ENCODE results near the gene FRAS1. TPM values are rescaled to one million over a fixed set of nuclear protein-coding genes. Genes with fewer than 3 reads are reported as not detected.

Gene FRAS1
- total and polyA plus RNA-seq, 2 donors (not counting 1 experiment from before 2014, with no cell fraction given), result 0.30 to 0.66 TPM

- Histone ChIP-seq H3K4me2 (ENCODE audit: extremely low read depth, insufficient read depth, low read length) (no peak overlapping the region), H3K27ac (ENCODE audit: insufficient read depth, low read length) (no peak overlapping the region), H4K20me1 (ENCODE audit: control insufficient read depth, extremely low read depth, insufficient read depth, low read length) (no peaks in the 10 kb centered on the region), H3K9me3 (ENCODE audit: control insufficient read depth, insufficient read depth, low read depth, low read length) (no peaks in the 10 kb centered on the region), H3K4me3 (replicated peaks in 1 of 4; ENCODE audit: control extremely low read depth in 1 of 4, insufficient read depth in 1 of 4, low read depth in 3 of 4, low read length in 4 of 4) (no peak overlapping the region), H3K9ac (ENCODE audit: insufficient read depth, low read length) (no peak overlapping the region), H2AFZ (ENCODE audit: low read length) (no peak overlapping the region), H3K4me1 (ENCODE audit: control insufficient read depth, extremely low read depth, insufficient read depth, low read length) (peaks cover 10% of the 10 kb centered on the region), H3K27me3 (ENCODE audit: control insufficient read depth, insufficient read depth, low read length) (no peaks in the 10 kb centered on the region), H3K36me3 (ENCODE audit: control insufficient read depth, insufficient read depth, low read length) (no peaks in the 10 kb centered on the region), H3K79me2 (ENCODE audit: control insufficient read depth, insufficient read depth, low read length) (no peaks in the 10 kb centered on the region)
- TF ChIP-seq CTCF (conservative IDR thresholded peaks at IDR 0.05 in 1 of 2, IDR thresholded peaks at IDR 0.05 in 1 of 2; ENCODE audit: low read depth in 1 of 2, low read length in 2 of 2), result no peak
- no peak for TF ChIP-seq EZH2 (IDR thresholded peaks at IDR 0.05; ENCODE audit: low read length, missing control alignments)
- peak in 1 of 2 donors; percentile 20 for DNase-seq (ENCODE audit: low read depth in 2 of 2)
These were observed 501.3 kb downstream of the FRAS1 start for GRCh38 chr4:78558410-78558809.

GRCh38 chr4:78560296-78560963, 503.3 kb downstream of the FRAS1 start:
- Histone ChIP-seq H3K27me3 (ENCODE audit: control insufficient read depth, insufficient read depth, low read length) (no peaks in the 10 kb centered on the region), H3K36me3 (ENCODE audit: control insufficient read depth, insufficient read depth, low read length) (no peaks in the 10 kb centered on the region), H3K4me2 (ENCODE audit: extremely low read depth, insufficient read depth, low read length) (peak overlapping the region; percentile 21), H3K9me3 (ENCODE audit: control insufficient read depth, insufficient read depth, low read depth, low read length) (no peaks in the 10 kb centered on the region), H3K27ac (ENCODE audit: insufficient read depth, low read length) (no peak overlapping the region), H3K79me2 (ENCODE audit: control insufficient read depth, insufficient read depth, low read length) (no peaks in the 10 kb centered on the region), H3K4me1 (ENCODE audit: control insufficient read depth, extremely low read depth, insufficient read depth, low read length) (peaks cover 10% of the 10 kb centered on the region), H3K4me3 (replicated peaks in 1 of 4; ENCODE audit: control extremely low read depth in 1 of 4, insufficient read depth in 1 of 4, low read depth in 3 of 4, low read length in 4 of 4) (no peak overlapping the region), H3K9ac (ENCODE audit: insufficient read depth, low read length) (no peak overlapping the region), H2AFZ (ENCODE audit: low read length) (no peak overlapping the region), H4K20me1 (ENCODE audit: control insufficient read depth, extremely low read depth, insufficient read depth, low read length) (no peaks in the 10 kb centered on the region)
- TF ChIP-seq EZH2 (IDR thresholded peaks at IDR 0.05; ENCODE audit: low read length, missing control alignments), result no peak
- no peak for TF ChIP-seq CTCF (conservative IDR thresholded peaks at IDR 0.05 in 1 of 2, IDR thresholded peaks at IDR 0.05 in 1 of 2; ENCODE audit: low read depth in 1 of 2, low read length in 2 of 2)
- DNase-seq (ENCODE audit: low read depth in 2 of 2), result peak; percentile 71 to 95

- H3K4me3 ChIP-seq (replicated peaks in 1 of 4; ENCODE audit: control extremely low read depth in 1 of 4, insufficient read depth in 1 of 4, low read depth in 3 of 4, low read length in 4 of 4), result no peak overlapping the region
- TF ChIP-seq EZH2 (IDR thresholded peaks at IDR 0.05; ENCODE audit: low read length, missing control alignments), result no peak
- TF ChIP-seq CTCF (conservative IDR thresholded peaks at IDR 0.05 in 1 of 2, IDR thresholded peaks at IDR 0.05 in 1 of 2; ENCODE audit: low read depth in 1 of 2, low read length in 2 of 2), result no peak
- DNase-seq (ENCODE audit: low read depth in 2 of 2), result peak in 1 of 2 donors; percentile 74
- H3K27me3 ChIP-seq (ENCODE audit: control insufficient read depth, insufficient read depth, low read length), result no peaks in the 10 kb centered on the region
- H4K20me1 ChIP-seq (ENCODE audit: control insufficient read depth, extremely low read depth, insufficient read depth, low read length), result no peaks in the 10 kb centered on the region
- H3K9ac ChIP-seq (ENCODE audit: insufficient read depth, low read length), result no peak overlapping the region
- H3K4me1 ChIP-seq (ENCODE audit: control insufficient read depth, extremely low read depth, insufficient read depth, low read length), result peaks cover 15% of the 10 kb centered on the region
- H3K36me3 ChIP-seq (ENCODE audit: control insufficient read depth, insufficient read depth, low read length), result no peaks in the 10 kb centered on the region
- no peaks in the 10 kb centered on the region for H3K79me2 ChIP-seq (ENCODE audit: control insufficient read depth, insufficient read depth, low read length)
- no peak overlapping the region for H3K27ac ChIP-seq (ENCODE audit: insufficient read depth, low read length)
- H3K4me2 ChIP-seq (ENCODE audit: extremely low read depth, insufficient read depth, low read length), result no peak overlapping the region
- H2AFZ ChIP-seq (ENCODE audit: low read length), result no peak overlapping the region
- H3K9me3 ChIP-seq (ENCODE audit: control insufficient read depth, insufficient read depth, low read depth, low read length), result no peaks in the 10 kb centered on the region
These were observed 504.6 kb downstream of the FRAS1 start for GRCh38 chr4:78561677-78562076.

Data from fibroblast of lung (primary cell).